HFFc6 (cell line): ENCODE data around the gene TTC23L. TPM values are rescaled to one million over a fixed set of nuclear protein-coding genes. Genes with fewer than 3 reads are reported as not detected.

Experiments
- DNase-seq: peaks from one replicate; pipeline ENCODE4 v3.0.0-alpha.2; 2018
- H3K27ac Mint-ChIP-seq: 2 replicates; pipeline ENCODE4 v1.8.0; 2020; ENCODE audit warnings: mild to moderate bottlenecking, mixed read lengths
- H3K27me3 Mint-ChIP-seq: 2 replicates; pipeline ENCODE4 v1.8.0; 2021; ENCODE audit warnings: mild to moderate bottlenecking, moderate library complexity, mixed read lengths; ENCODE audit not compliant: insufficient read depth
- H3K36me3 Mint-ChIP-seq: 2 replicates; pipeline ENCODE4 v1.8.0; 2021; ENCODE audit warnings: low read depth, mixed read lengths
- H3K4me1 Mint-ChIP-seq: 2 replicates; pipeline ENCODE4 v1.8.0; 2020; ENCODE audit warnings: low read depth, mixed read lengths
- H3K4me3 Mint-ChIP-seq: 2 replicates; pipeline ENCODE4 v1.8.0; 2020; ENCODE audit warnings: mild to moderate bottlenecking, moderate library complexity, mixed read lengths
- H3K9me3 Mint-ChIP-seq: 2 replicates; pipeline ENCODE4 v1.8.0; 2020; ENCODE audit warnings: mild to moderate bottlenecking, mixed read lengths
- total RNA-seq, 6 experiments: library from RNA; stranded (reverse); fragmentation: NEBNext Ultra II Directional; extraction: Animal tissue kit (Norgen Biotek cat#: 25700); gene quantifications; 2 replicates in 1 of 6; 3 replicates in 5 of 6; pipeline ENCODE4 v1.2.3, GENCODE V29; 2021
- TF ChIP-seq, protein P1 (sequence below): fragments of 200-600 bp; sonication (generic); IDR thresholded peaks from 2 replicates; pipeline ENCODE4 v1.5.0; 2021; ENCODE audit warnings: antibody characterized with exemption, mild to moderate bottlenecking

TTC23L gene
- total RNA-seq, 6 experiments from 2014 or later = not detected

DNA sequence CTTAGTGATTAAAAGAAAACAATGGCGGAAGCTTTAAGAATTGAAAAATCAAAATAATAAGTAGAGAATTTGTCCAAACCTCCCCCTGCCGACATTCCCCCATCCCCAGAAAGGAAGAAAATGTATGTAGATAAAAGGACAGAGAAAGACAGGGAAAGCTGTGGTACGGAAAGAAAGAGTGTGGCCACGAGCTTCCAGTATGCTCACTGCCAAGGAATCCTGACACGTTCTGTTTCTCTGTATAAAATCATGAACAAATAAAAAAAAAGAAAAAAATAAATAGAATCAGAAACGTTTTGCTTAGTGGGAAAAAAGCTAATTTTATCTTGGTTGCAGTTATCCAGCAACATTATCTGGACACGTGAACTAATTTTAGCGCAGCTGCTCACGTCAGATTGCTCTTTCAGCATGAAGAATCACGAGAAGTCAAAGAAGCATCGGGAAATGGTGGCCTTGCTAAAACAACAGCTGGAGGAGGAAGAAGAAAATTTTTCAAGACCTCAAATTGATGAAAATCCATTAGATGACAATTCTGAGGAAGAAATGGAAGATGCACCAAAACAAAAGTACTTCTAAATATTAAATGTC, 105.6 kb downstream of the TTC23L start:
- no peaks in the 10 kb centered on the region; the same call in 1 of the 2 replicates for H3K27me3 Mint-ChIP-seq
- no peaks in the 10 kb centered on the region for H3K4me1 Mint-ChIP-seq
- no peak overlapping the region for H3K27ac Mint-ChIP-seq
- H3K36me3 Mint-ChIP-seq = peaks cover 15% of the 10 kb centered on the region
- no peaks in the 10 kb centered on the region for H3K9me3 Mint-ChIP-seq
- TF ChIP-seq, protein P1, sequence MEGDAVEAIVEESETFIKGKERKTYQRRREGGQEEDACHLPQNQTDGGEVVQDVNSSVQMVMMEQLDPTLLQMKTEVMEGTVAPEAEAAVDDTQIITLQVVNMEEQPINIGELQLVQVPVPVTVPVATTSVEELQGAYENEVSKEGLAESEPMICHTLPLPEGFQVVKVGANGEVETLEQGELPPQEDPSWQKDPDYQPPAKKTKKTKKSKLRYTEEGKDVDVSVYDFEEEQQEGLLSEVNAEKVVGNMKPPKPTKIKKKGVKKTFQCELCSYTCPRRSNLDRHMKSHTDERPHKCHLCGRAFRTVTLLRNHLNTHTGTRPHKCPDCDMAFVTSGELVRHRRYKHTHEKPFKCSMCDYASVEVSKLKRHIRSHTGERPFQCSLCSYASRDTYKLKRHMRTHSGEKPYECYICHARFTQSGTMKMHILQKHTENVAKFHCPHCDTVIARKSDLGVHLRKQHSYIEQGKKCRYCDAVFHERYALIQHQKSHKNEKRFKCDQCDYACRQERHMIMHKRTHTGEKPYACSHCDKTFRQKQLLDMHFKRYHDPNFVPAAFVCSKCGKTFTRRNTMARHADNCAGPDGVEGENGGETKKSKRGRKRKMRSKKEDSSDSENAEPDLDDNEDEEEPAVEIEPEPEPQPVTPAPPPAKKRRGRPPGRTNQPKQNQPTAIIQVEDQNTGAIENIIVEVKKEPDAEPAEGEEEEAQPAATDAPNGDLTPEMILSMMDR = no peak
- no peak for DNase-seq
- H3K4me3 Mint-ChIP-seq = no peak overlapping the region

Other genes starting within 250 kb of the TTC23L start
- 100 to 1,000 TPM; 256 to 360 (median 323) TPM for gene RAI14, start 182.8 kb upstream of the TTC23L start, total RNA-seq
- gene RAD1, start 76.3 kb downstream of the TTC23L start, total RNA-seq = 10 to 100 TPM; 32.7 to 39.3 (median 35.0) TPM
- 10 to 100 TPM; 49.3 to 60.4 (median 55.0) TPM for gene BRIX1, start 76.5 kb downstream of the TTC23L start, total RNA-seq
- 10 to 100 TPM; 38.2 to 46.8 (median 45.9) TPM for gene DNAJC21, start 90.4 kb downstream of the TTC23L start, total RNA-seq
- not detected for gene AGXT2, start 208.8 kb downstream of the TTC23L start, total RNA-seq